Activated effector memory CD4-positive, alpha-beta T cell treated with anti-CD3 and anti-CD28 coated beads, Interleukin-2, amount 50 U/mL, for 16 hours (primary cell): Measurements from ENCODE around the gene SRCIN1.

ENCODE experiments used
- DNase-seq: peaks from one replicate; pipeline ENCODE4 v3.0.0-alpha.2; 2020

SRCIN1 gene

GRCh38 chr17:38617074-38617860 is 11.5 kb upstream of the SRCIN1 start:
- no peak for DNase-seq

DNA sequence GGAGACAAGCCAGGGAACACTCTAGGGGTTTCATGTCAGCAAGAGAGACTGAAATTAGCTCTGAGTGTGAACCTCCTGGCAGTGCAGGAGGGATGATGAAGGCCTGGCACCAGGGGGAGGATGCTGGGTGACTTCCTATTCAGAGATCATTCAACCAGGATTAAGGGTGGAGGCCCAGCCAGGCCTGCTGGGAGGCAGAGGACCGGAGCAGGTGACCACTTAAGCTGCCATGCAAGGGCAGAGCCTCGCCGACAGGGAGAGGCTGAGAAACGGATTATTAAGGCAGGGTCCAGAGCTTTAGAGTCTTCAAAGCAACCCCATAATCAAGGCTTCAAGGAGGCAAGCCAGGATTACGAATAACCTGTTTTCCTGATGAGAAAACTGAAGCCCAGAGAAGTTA is 10.6 kb upstream of the SRCIN1 start:
- no peak for DNase-seq

DNA sequence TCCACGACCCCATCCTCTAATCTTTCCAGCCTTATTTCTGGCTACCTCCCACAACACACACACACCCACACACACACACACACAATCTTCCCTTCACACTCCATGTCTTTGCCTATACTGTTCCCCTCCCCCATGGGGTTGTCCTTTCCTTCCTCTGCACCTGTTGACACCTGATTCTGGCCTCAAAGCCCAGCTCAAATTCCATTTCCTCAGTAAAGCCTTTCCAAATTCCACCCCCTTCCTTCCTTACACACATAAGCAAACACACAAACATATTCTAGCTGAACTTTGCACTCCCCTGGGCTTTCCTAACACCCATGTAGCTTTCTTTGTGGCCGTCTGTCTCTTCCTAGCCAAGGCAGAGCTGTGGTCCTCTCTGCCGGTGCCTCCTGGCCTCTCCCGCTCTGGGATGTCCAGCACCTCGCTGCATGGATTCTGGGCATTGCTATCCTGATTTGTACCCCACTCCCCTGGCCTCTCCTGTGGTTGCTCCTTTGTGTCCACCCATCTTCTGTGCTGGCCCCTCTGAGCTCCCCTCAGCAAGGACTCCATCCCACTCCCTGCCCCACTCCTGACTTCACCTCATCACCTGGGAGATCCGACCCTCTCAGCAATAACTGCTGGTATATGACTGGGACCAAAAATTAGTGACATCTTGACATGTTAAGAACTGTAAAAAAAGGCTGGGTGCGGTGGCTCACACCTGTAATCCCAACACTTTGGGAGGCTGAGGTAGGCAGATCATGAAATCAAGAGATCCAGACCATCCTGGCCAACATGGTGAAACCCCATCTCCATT is 8.4 kb upstream of the SRCIN1 start:
- DNase-seq = no peak

DNA sequence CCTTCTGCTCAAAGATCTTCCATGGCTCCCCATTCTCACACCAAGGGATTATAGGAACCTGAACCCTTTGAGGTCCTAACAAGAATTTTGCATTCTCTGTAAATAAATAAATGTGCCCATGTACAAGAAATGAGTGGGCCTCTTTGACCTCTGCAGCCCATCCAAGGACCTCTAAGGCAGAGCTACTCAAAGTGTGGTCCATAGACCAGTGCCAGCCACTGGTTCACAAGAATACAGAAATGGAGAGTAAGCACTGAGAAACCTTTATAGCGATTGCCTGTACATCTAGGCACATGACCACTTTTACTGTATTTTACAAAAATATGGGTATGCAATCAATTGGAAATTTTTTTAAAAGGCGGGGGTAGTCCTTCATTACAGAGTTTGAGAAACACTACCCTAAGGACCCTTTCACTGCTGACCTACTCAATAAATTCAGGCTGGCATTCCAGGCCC is 7.8 kb upstream of the SRCIN1 start:
- DNase-seq = no peak

DNA sequence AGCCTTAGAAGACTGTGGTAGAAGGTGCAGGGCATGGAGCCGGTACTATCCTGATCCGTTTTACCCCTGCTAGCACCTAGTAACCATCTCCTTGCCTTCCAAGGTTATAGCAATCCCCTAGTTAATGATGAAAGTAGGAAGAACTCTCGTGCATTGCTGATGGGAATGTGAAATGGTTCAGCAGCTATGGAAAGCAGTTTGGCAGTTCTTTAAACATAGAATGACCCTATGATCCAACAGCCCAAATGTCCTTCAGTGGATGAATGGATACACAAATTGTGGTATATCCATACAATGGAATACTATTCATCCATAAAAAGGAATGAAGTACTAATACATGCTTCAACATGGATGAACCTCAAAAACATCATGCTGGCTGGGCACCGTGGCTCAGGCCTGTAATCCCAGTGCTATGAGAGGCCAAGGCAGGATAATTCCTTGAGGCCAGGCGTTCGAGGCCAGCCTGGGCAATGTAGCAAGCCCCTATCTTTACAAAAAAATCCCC is 6.2 kb upstream of the SRCIN1 start:
- no peak for DNase-seq

- DNase-seq = no peak
Measured at GRCh38 chr17:38611070-38611786, 5.5 kb upstream of the SRCIN1 start.

DNA sequence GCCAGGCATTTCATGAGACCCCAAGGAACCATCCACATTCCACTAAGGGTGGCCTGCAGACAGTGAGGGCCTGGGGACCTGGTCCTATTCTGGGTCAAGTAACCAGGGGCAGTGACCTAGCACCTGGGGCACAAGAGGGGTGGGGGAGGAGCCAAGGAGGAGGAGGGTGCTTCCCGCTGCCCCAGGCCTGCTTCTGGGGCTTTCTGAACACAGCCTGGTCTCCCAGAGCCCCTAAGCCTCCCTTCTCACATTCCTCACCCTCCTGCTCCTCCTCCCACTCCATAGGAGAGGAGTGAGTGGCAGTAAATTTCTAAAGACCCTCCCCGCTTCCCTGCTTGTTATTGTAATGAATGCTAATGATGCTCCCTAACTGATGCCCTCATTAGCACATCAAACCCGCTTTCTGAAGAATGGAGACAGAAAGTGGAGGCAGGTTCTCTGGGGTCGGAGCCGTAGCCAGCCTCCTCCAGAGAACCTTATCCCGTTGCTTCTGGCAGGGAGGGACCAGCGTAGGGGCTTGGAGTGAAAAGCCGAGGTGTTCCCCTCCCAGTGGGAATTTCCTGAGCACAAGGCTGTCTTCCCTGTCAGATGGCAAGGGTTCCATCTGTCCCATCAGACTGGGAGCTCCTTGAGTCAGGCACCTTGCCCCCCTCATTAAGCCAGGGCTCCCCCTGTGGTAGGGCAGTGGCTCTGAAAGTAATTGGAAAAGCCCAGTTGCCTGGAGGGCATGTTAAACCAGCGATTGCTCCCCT is 3.7 kb upstream of the SRCIN1 start:
- DNase-seq = no peak

GRCh38 chr17:38608648-38609047 is 2.9 kb upstream of the SRCIN1 start:
- no peak for DNase-seq

DNA sequence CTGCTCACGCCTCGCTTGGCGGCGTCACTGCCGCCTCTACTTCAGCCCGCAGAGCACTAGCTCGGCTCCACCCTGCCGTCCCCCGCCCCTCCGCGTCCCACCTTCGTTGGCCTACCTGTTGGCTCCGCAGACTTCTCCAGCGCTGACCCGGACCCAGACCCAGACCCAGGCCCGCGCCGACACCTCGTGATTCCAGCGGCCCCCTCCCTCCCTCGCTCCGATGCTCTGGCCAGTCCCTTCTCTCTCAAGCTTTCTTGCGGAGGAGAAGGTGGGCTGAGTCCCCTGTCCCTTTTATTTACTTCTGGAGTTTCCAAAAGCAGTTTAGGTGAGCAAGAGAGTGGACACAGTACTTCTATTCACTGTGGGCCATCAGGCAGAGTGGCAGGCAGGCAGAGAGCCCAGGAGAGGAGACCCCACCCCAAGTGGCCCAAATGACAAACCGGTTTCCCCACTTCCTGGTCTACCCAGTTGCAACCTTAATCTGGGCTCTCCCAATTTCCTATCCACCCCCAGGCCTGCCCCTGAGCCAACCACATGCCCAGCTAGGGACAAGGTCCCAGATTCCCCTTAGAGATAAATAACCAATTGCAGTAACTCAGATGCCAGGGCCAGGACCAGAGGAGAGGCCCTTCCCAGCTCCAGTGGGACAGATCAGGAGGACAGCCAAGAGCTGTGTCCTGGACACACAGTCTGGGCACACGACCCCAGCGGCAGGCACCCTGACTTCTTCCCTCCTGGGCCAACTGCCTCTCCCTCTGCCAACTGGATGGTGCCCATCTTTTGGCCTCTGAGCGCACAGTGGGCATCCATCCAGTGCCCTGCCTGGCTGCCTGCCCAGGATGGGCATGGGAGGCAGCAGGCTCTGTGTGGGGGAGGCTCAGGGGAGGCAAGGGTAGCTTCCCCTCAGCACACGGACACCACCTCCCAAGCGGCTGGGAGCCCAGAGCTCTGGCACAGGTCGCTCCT is 1.2 kb upstream of the SRCIN1 start:
- DNase-seq = no peak

GRCh38 chr17:38605411-38605840 is 326 bp downstream of the SRCIN1 start:
- no peak for DNase-seq

DNA sequence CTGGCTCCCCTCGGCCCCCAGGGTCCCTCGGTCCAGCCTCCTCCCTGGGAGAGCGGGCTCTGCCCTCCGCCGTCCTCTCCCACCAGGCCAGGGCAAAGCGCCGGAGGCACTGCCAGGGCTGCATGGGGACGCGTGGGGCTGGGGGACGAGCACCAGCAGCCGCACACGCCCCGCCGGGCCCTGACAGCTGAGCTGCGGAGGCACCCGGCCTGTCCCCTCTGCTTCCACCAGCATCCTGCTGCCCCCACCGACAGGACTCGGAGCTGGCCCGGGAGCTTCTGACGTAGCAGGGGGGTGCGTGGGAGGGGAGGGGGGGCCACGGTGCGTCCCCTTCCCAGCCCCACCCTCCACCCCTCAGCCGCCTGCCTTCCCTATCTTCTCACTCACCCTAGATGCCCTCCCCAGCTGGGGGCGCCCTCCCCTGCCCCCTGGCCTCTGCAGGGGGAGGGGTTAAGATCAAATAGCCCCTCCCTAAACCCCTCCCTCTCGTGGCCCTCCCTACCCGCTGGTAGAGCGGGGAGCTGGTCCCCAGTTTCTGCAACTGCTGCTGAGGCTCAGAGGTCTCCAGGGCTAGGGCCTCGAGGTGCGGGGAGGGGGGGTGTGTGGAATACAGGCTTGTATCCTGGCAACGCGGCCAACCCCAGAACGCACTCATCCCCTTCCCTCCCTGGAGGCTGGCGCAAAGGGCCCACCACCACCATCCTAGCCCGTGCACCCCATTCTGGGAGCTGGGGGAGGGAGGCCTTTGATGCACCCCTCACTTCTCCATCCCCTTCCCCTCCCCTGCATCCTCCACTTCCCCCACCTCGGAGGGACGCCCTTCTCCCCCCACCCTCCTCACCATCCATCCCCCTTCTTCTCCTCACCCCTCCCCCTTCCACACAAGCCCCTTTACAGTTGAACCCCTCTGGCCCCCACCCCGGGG is 1.0 kb downstream of the SRCIN1 start:
- DNase-seq = no peak

DNA sequence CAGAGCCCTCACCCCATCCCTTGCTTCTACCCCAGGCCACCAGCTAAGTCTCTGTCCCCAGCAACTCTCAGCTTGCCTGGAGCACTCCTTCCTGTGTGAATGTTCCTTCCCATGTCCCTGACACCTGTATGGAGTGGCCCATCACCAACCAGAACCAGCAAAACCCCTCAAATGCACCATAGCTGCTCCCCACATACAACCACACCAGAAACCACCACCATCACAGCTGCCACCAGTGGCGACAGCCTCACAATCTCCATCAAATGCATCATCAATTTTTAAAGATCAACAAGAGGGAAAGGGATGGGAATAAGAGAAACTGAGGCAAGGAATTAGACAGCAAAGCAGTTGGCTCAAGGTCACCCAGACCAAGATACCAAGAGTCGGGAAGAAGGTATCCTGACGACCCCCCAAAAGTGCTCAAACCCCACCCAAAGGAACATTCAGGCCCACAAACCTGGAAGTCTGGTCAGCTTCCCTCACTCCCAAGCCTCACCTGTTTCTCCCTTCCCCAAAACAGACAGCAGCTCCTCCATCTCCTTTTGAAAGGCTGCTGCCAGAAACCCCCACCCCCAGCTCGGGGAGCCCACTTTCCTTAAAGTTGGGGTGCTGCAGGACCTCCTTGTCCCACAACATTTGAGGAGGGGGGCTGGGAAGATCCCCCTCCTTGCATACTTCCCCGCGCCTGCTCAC is 1.8 kb downstream of the SRCIN1 start:
- no peak for DNase-seq

DNA sequence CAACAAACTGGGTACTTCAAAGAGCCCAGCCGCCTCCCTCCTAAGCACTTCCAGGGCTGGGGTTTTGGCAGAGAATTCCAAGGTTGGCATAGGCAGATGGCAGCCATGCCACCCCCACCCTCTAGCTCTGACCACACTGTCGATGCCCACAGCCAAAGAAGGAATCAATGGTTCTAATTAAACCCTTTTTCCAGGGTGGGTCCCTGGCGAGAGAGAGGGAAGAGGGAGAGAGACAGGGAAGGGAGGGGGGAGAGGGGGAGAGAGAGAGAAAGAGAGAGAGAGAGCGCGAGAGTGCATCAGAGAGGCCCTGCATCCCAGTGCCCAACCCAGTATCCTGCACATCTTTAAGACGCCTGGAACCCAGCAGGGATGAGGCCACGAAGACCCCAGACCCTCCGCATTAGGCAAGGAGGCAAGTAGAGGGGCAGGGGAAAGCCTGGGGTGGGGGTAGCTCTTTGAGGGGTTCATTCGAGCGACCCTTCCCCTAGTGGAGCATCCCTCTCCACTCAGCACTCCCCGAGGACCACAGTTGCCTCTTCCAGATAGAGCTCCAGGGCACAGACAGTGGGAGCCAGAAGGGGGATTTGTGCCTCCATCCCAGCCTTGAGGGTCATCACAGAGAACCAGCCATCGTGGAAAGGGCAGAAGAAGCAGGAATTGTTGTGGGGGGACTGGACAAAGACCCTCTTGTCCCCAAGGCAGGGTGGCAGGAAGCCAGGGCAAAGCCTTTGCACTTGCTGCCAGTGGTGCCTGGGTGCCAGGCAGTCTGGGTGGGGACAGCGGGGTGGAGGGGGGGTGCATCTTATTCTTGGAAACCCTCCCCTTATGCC is 2.6 kb downstream of the SRCIN1 start:
- no peak for DNase-seq

DNA sequence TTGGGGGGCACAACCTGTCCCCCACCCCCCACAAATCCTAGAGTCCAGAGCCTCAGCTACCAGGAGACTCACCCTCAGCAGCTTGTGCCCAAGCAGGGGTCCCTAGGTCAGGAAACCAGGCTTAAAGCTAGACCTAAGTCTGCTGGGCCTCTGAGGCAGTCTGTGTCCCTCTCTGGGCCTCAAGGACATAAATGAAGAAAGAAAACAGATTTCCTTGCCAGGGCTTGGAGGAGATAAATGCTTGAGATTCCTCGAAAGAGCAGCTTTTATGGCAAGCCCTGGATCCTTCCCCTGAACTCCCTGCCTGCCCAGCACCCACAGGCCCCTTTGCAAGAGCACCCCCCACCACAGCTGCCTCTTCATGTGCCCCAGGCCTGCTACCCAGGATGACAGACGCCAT is 3.3 kb downstream of the SRCIN1 start:
- DNase-seq = no peak

GRCh38 chr17:38601539-38602351 is 4.0 kb downstream of the SRCIN1 start:
- no peak for DNase-seq

DNA sequence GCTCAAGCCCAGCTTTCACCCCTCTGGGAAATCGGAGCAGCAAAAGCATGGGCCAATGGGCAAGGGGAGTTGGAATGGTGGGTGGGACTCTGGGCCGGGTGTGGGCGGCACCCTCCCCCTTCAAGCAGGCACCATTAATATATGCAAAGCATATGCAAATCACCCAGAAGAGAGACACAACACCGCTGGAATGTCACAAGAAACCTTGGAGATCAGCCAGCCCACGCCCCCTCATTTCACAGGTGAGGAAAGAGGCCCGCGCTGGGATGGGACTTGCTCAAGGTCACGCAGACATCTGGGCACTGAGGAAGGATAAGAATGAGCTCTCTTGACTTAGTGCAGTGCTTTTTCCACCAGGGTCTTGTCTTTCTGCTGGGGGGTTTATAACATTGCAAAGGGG is 4.8 kb downstream of the SRCIN1 start:
- no peak for DNase-seq

DNA sequence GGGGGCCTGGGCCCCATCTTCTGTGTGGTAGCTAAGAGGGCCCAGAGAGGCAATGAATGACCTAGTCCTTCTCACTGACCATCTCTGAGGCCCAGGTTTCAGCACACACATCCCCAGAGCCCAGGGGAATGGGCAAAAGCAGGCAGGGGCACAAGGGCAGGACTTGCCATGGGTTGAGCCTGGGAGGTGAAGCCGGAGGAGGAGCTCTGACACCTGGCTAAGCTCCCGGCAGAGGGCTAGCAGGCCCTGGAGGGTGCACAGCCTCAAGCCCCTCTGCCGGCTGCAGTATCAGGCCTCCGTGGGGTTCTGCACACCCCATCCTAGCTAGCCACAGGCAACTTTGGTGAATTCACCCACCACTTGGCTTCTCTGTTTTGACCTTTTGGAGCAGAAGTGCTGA is 5.3 kb downstream of the SRCIN1 start:
- DNase-seq = no peak

DNA sequence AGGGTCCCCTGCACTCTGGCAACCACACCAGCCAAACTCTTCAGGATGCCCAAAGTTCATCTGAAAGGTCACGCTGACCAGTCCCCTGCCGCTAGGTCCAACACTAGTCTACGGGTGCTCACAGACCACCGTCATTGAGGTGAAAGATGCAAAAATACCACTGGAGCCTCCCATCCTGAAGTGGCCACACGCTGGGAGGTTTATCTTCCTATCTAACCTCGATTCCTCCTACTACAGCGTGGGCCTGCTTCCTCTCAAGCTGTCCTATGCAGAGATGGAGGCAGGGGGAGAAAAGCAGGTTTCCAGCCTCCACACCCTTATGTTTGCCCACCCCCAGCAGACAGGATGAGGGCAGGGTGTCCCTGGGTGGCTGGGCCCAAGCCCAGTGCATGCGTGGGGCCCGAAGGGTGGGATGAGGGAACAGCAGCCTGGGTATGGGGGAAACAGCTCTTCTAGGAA is 6.3 kb downstream of the SRCIN1 start:
- DNase-seq = no peak
